Measurements from ENCODE around the gene TENM4.

TENM4 gene

DNA sequence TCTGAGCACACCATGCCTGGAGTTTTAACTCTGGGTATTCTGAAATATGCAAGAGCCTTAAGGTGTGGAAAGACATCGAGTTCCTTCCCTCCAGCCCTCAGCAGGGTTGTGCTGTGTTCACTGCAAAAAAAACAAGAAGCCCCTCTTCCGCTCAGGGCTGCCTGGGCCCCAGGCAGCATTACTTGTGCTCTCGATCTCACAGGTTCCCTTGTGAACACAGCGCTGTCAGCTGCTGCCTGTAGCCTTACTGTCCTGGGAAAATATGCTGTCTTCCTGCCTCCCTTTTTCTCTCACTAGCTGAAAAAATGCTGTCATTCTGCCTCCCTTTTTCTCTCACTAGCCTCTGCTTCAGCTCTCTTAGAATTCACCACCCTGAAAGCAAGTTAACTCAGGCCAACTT lies 15.7 kb upstream of the TENM4 start:
- TF ChIP-seq FOXP2 (optimal IDR thresholded peaks at IDR 0.05; ENCODE audit: borderline replicate concordance, extremely low read depth, extremely low read length, insufficient read depth) (no peak), TAF1 (IDR thresholded peaks at IDR 0.05; ENCODE audit: borderline replicate concordance, insufficient read depth, low read length) (no peak), SIN3A (IDR thresholded peaks at IDR 0.05; ENCODE audit: borderline replicate concordance, insufficient read depth, low read length) (no peak), REST (IDR thresholded peaks at IDR 0.05; ENCODE audit: insufficient read depth in 1 of 2, low read depth in 2 of 2, low read length in 2 of 2) (no peak), POLR2AphosphoS5 (IDR thresholded peaks at IDR 0.05; ENCODE audit: low read depth, low read length) (no peak)

- TF ChIP-seq POLR2AphosphoS5 (IDR thresholded peaks at IDR 0.05; ENCODE audit: low read depth, low read length) (no peak), TAF1 (IDR thresholded peaks at IDR 0.05; ENCODE audit: borderline replicate concordance, insufficient read depth, low read length) (no peak), REST (IDR thresholded peaks at IDR 0.05; ENCODE audit: insufficient read depth in 1 of 2, low read depth in 2 of 2, low read length in 2 of 2) (no peak), SIN3A (IDR thresholded peaks at IDR 0.05; ENCODE audit: borderline replicate concordance, insufficient read depth, low read length) (no peak), FOXP2 (optimal IDR thresholded peaks at IDR 0.05; ENCODE audit: borderline replicate concordance, extremely low read depth, extremely low read length, insufficient read depth) (no peak)
Observed at GRCh38 chr11:79453617-79454016, 12.8 kb upstream of the TENM4 start.

DNA sequence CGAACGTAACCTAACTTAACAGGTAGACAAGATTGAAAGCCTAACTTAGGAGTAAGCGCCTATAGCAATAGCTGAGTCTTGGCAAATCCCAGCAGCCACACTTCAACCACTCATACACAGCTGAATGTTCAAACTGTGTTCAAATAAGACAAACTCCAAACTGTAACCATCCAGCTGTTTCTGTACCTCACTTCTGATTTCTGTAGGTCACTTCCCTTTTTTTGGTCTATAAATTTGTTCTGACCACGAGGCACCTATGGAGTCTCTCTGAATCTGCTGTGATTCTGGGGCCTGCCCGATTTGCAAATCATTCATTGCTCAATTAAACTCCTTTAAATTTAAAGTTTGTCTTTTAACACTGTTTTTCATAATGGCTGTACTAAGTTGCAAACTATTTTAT lies 8.2 kb upstream of the TENM4 start:
- TF ChIP-seq FOXP2 (optimal IDR thresholded peaks at IDR 0.05; ENCODE audit: borderline replicate concordance, extremely low read depth, extremely low read length, insufficient read depth): no peak
- no peak for TF ChIP-seq POLR2AphosphoS5 (IDR thresholded peaks at IDR 0.05; ENCODE audit: low read depth, low read length)
- TF ChIP-seq REST (IDR thresholded peaks at IDR 0.05; ENCODE audit: insufficient read depth in 1 of 2, low read depth in 2 of 2, low read length in 2 of 2): no peak
- no peak for TF ChIP-seq TAF1 (IDR thresholded peaks at IDR 0.05; ENCODE audit: borderline replicate concordance, insufficient read depth, low read length)
- no peak for TF ChIP-seq SIN3A (IDR thresholded peaks at IDR 0.05; ENCODE audit: borderline replicate concordance, insufficient read depth, low read length)

DNA sequence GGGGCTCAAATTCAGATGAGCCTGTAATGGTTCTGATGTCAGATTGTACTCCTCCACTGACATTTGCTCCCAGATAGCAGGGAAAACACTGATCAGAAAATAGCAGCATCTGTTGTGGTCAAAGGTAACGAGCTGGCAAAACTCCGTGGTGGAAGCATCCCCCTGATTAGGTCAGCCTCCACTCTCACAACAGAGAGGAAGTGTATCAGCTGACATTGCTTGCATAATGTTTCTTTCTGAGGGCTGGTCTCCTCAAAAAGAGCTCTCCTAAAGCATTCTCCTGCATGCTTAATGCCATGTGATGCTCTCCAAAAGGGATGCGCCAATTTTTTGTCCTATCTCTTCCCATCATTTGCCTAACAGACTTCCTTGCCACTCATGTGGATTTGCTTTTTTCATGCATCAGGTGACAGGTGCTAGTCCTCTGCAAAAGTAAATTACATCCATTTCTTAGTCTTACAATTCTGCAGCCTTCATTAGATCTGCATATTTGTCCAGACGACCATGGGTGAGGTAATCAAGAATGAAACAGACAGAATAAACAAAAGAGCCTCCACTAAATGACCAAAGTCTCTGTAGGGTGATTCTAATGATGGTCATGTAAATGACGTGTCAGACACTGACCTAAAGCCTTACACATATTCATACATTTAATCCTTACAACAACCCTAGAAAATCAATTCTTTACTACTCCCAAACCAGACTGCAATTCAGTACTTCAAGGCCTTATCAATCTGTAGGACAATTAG lies 6.4 kb upstream of the TENM4 start:
- no peak for TF ChIP-seq POLR2AphosphoS5 (IDR thresholded peaks at IDR 0.05; ENCODE audit: low read depth, low read length)

GRCh38 chr11:79444923-79445322 lies 4.1 kb upstream of the TENM4 start:
- no peak for TF ChIP-seq REST (IDR thresholded peaks at IDR 0.05; ENCODE audit: insufficient read depth in 1 of 2, low read depth in 2 of 2, low read length in 2 of 2)
- TF ChIP-seq POLR2AphosphoS5 (IDR thresholded peaks at IDR 0.05; ENCODE audit: low read depth, low read length): no peak
- no peak for TF ChIP-seq TAF1 (IDR thresholded peaks at IDR 0.05; ENCODE audit: borderline replicate concordance, insufficient read depth, low read length)
- TF ChIP-seq SIN3A (IDR thresholded peaks at IDR 0.05; ENCODE audit: borderline replicate concordance, insufficient read depth, low read length): no peak
- no peak for TF ChIP-seq FOXP2 (optimal IDR thresholded peaks at IDR 0.05; ENCODE audit: borderline replicate concordance, extremely low read depth, extremely low read length, insufficient read depth)
